ENCODE measurements around the gene PDZD8.

Gene PDZD8

GRCh38 chr10:117284716-117285494 is 90.3 kb downstream of the PDZD8 start:
- FAIRE-seq = no peak

GRCh38 chr10:117277675-117278074 is 97.6 kb downstream of the PDZD8 start:
- no peak for FAIRE-seq

DNA sequence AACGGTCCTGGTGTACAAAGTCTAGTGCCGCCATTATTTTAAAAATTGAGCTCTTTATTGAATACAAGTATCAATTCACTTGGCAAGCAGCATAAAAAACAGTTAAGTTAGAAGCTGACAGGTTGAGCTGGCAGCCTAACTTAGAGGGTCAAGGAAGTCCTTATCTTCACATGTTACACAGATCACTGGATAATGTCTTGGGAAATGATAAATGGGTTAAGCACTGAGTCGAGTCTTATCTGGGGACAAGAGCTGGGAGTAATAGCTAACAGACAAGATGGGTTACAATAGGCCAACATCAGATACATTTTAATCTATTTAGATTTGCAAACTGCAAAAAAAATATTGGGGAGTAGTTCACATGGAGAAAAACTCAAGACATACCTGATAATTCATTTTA is 100.1 kb downstream of the PDZD8 start:
- FAIRE-seq = no peak

DNA sequence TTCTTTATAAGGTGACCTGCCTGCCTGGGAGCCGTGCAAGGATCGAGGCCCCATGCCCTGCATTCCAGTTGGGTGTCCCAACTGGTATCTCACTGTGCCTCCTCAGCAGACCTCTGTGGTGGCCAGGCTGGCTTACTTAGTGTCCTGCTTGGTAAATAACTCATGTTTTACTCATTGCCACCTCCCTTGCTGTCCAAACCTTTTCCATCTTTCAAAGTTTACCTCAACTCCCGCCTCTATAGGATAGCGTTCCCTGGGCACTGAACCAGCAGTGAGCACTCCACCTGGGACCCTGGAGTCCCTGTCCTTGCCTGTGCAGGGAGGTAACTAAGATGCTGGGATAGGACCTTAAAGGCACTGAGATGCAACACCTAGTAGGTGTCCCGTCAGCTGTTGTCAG is 100.7 kb downstream of the PDZD8 start:
- FAIRE-seq = no peak

DNA sequence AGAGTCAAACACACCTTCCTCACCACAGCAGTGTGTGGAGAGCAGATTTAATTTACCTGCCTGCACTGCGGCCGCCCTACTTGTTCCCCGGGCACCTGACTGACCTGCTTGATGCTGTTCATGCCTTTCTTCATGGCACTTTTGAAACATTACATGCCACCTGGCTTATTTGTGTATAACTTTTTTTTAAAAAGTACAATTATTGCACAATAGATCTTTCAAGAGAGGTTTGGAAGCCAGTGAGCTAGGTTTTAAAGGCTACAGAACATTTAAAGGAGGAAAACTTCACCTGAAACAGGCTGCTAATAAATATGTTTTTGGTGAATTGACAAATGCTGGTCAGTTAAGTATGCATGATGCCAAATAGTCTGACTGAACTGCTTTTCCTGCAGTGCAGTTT is 101.3 kb downstream of the PDZD8 start:
- FAIRE-seq = no peak

DNA sequence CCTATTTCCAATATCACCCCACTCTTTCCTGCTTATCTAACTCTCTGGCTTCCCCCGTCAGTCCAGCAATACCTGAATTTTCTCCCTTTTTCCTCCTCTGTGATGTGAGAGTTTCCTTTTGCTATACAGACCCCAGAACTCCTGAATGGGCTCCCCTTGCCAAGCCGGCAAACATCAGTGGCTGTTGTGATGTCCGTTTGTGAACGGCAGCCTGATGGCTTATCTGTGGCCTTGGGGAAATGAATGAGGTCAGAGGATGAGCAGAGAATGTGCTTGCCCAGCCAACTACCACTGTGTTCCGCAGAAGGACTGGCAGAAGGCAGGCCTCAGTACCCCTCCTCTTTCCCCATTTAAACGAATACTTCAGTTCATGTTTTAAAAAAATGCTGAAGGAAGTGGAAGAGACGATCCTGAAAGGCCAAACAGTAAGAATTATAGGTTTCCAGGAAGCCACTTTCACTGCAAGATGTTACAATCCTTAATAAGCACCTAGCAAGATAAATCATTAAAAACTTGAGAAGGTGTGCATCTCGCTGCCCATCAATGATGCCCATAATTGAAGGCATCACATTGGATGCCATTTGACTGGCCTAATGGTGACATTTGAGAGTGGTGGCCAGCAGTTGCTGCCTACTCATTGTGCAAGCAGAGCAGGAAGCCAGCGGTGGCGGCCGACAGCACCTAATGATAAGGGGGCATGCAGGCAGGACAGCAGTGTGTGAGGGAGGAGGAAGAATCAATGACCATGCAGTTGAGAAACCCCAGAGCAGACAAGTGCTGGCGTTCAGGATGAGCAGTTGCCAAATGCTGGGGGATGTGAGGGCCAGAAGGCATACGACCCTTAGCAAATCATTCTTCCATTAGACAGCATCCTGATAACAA is 102.8 kb downstream of the PDZD8 start:
- no peak for FAIRE-seq

GRCh38 chr10:117271427-117271826 is 103.8 kb downstream of the PDZD8 start:
- no peak for FAIRE-seq

GRCh38 chr10:117268907-117269306 is 106.3 kb downstream of the PDZD8 start:
- no peak for FAIRE-seq

DNA sequence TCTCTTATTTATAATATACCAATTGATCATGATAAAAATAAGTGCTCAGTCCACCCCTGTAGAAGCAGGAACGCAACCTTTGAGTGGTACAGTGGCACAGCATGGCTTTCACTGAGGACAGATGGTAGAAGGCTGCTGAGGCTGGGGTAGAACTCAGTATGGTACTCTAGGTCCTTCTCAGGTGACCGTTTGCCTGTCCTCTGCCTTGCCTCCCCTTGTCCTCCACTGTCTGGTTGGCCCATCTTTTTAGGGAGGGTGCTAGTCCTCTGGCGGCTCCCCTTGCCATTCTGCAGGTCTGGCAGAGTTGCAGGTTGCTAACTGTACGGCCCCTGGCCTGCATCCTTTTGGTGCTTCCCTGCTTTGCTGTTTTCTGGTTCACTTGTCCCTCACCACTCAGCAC is 107.0 kb downstream of the PDZD8 start:
- no peak for FAIRE-seq

DNA sequence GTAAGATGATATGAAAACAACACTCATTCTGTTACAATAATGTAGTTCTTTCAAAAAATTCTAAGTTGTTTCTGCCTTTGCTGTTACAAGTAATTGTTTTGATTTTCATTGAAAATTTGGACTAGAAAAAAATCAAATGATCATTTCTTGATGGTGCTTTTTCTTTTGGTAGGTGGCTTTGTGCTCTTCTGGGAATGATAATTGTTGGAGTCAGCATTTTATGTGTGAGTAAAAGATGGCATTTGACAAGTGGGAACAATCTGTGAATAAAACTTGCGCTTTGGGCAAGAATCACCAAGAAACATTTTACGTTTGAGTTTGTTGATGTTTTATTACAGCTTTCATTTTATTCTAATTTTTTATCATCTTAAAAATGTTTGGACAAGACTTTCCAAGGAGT is 108.4 kb downstream of the PDZD8 start:
- FAIRE-seq = no peak

GRCh38 chr10:117266400-117266799 is 108.8 kb downstream of the PDZD8 start:
- no peak for FAIRE-seq

DNA sequence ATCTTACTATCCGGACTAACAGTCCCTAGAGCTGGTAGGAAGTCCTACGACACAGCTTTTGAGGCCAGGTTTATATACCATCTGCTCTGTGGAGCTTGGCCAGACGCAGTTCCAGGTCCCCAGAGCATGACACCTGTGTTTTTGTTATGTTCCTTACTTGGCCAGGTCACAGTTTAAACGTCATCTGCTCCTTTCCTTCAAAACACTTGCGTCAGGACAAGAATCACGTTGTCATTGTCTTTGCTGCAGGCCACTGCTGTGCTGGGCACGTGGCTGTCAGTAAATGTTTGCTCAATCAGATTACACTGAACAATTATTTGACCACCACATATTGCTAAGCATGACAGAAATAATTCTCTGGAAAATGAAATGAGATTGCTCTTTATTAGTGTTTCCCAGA is 110.5 kb downstream of the PDZD8 start:
- FAIRE-seq = no peak

GRCh38 chr10:117262903-117263293 is 112.3 kb downstream of the PDZD8 start:
- no peak for FAIRE-seq

DNA sequence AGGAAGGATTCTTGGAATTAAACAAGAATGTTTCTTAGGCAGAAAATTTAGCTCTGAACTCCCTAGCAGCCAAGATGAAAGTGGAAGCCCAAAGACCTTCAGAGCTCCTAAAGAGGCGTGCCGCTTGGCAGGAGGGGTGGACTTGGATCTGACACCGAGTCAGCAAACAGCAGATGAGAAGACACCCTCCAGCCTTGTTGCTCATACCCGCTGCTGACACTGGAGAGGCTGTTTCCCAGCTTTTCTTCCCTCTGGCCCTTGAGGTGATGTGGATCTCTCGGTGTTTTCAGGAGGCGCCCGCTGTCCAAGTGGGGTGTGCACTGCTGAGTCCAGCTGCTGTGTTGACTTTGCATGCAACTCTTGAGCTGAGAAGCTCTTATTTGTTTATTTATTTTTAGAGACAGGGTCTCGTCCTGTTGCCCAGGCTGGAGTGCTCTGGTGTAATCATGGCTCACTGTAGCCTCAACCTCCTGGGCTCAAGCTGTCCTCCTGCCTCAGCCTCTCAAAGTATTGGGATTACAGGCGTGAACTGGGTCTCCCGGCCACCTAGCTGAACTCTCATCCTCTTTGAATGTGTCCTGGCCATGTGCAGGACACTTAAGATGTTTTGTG is 112.8 kb downstream of the PDZD8 start:
- no peak for FAIRE-seq

DNA sequence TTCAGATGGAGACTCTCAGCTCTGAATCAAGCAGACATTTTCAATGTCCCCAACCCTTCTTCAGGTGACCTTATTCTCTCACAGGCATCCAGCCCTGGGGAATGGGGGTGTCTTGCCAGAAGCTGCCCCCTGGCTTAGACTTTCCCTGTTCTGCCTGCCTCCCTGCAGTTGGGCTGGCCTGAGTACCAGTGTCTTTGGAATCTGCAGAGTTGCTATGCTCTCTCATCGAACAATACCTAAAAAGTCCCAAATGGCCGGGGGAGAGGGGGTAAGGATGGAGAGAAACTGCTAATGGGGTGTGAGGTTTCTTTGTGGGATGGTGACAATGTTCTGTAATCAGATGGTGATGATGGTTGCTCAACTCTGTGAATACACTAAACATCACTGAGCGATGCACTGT is 113.7 kb downstream of the PDZD8 start:
- FAIRE-seq = no peak

DNA sequence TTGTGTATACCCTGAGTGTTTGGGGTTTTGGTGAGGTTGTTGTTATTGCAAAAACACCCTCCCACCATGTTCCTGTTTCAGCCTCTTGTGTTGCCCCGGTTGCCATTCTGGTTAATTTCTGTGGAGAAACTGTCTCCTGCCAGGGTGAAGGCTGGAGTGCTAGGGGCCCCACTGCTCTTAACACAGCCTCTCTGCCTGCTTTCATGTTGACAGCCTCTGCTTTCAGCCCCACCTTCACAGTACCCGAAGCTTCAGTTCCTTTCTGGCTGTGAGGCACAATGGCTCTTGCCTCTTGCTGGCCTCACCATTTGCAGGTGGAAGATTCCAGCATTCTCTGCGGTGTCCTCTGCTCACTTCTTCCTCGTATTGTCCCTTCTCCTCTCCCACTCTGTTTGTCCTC is 115.2 kb downstream of the PDZD8 start:
- FAIRE-seq = no peak

DNA sequence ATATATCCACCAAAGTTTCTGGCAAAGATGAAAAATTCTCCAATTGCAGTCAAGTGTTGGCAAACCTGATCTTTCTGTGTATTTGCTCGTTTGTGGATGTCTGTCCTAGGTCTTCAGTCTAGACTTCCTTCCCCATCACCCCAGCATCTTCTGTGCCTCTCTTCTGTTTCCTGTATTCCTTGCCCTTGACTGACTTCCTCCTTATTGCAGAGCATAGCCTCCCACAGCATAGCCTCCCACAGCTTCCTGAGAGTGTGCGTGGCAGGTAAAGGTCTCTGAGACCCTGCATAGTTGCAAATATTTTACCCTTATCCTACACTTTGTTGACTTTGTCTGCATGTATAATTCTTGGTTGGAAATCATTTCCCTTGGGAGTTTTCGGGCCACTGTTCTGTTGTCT is 116.0 kb downstream of the PDZD8 start:
- FAIRE-seq = no peak

DNA sequence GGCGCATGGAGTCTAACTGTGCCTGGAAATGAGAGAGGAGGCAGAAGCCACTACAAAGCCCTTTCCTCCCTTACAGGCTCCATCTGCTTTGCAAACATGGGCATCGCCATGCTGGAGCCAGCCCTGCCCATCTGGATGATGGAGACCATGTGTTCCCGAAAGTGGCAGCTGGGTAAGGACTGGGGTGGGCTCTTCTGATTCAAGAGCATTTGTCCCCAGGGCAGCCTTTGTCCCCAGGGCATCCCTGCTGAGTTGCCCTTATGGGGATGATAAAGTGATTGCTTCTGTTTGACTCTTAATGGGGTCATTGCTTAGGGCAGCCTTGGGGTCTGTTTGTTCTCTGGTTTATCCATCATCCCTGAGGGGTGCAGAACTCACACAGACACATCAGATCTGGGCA is 117.5 kb downstream of the PDZD8 start:
- no peak for FAIRE-seq

DNA sequence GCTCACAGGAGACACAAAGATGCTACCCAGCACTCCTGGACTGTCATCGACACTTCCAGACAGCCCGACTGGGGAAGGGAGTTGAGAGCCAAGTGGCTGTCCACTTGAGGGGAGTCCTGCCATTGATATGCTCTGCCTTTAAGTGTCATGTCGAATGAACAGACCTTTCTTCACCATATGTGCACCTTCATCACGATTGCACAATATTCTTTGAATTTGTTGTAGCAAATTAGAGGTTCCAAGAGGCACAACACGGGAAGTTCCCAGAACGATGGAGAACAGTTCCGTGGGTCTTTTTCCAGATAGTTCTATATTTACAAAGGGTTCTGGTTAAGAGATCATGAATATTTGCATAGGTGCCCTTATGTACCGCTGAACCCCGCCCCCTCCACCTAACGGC is 118.3 kb downstream of the PDZD8 start:
- no peak for FAIRE-seq

DNA sequence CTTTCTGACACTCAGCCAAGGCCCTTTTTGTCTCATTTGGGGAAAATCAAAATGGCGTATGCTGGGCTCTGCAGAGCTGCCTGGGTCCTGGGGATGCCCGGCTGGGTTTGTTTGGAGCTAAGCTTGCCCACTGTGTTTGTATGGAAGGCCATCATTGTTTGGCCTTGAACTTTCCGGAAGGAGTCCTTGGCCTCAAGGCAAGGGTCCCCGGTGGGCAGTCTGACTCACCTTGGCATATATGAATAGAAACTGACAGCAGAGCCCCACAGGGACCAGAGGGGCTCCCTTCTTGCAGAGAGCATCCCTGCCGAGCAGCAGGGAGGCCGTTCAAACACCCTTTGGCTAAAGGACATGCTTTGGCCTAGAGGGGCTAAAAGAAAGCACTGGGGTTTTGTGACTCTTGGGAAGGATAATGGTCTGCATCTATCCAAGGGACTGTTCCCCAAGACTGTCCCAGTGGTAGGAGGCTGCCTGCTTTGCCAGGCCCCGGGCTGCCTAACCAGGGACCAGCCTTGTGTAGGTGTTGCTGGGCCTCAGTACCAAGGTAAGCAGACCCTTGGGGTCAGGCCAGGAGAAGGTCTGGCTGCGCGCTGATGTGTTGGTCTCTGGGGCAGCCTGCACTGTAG is 119.3 kb downstream of the PDZD8 start:
- FAIRE-seq = no peak

DNA sequence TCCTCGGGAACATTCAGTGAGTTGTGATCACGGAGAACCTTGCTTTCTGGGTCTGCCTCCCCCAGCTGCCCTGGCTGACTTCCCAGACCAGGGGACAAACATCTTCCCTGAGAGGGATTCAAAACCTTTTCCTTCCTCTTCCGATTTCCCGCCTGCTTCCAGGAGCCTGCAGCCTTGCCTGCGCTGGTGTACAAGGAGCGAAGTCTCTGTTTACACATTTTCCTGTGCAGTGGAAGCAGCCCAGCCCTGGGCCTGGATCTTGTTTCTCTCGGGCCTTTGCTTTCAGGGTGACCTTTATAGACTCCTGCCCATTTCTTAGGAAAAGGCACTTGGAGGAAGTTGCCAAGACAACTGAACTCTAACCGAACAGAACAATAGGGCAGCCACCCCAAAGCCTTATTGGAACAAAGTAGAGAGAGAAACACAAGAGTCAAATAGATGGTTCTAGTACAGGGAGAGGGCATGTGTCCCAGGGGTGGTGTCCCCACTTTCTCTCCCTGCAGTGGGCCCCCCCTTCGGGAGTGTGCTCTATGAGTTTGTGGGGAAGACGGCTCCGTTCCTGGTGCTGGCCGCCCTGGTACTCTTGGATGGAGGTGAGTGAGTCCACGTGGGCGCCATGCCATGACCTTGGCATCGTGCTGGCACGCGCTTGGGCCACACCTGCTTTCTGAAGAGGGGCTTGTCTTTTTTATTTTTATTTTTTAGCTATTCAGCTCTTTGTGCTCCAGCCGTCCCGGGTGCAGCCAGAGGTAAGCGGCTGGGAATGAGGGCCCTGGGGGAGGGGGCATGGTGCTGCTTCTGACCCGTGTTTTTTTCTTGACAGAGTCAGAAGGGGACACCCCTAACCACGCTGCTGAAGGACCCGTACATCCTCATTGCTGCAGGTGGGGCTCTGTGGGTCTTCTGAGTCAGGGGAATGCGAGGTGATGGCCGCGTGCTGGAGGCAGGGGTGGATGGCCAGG is 120.2 kb downstream of the PDZD8 start:
- no peak for FAIRE-seq

DNA sequence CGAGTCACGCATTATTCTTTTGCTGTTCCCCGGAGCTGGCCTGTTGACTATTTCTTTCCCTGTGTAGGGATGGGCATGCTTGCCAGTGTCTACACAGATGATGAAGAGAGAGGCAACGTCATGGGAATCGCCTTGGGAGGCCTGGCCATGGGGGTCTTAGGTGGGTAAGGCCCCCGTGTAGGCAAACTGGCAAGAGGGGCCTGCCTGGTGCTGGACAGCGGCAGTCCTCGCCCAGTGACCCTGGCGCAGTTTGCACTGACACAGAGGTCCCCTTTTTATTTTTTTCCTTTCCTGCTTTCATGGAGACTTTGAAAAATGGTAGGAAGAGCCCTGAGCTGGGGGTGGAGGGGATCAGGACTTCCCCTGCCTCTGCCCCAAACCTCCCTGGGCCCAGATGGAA is 120.9 kb downstream of the PDZD8 start:
- FAIRE-seq = no peak
